Stimulated activated naive CD8-positive, alpha-beta T cell treated with anti-CD3 and anti-CD28 coated beads, Interleukin-15, amount 100 ng/mL, for 72 hours (primary cell): ENCODE measurements around the gene POLD1.

Source experiments
- ATAC-seq: fragments of 150-1000 bp; cut with Tn5 transposase; 2 replicates; pipeline ENCODE4 v1.10.0; 2021; ENCODE audit warnings: mild to moderate bottlenecking, moderate library complexity
- DNase-seq, 2 donors: peaks; one replicate each; pipeline ENCODE4 v3.0.0; 2021 to 2022
- H3K27ac Mint-ChIP-seq, 2 donors: one replicate each; pipeline ENCODE4 v1.8.0; 2022; ENCODE audit warnings: mild to moderate bottlenecking in 2 of 2, mixed read lengths in 2 of 2, moderate library complexity in 2 of 2
- H3K27me3 Mint-ChIP-seq: one replicate; pipeline ENCODE4 v1.8.0; 2022; ENCODE audit warnings: mixed read lengths
- H3K4me1 Mint-ChIP-seq: one replicate; pipeline ENCODE4 v1.8.0; 2022; ENCODE audit warnings: mild to moderate bottlenecking, mixed read lengths
- H3K4me3 Mint-ChIP-seq, 2 donors: one replicate each; pipeline ENCODE4 v1.8.0; 2022; ENCODE audit warnings: mild to moderate bottlenecking in 2 of 2, mixed read lengths in 2 of 2, moderate library complexity in 1 of 2
- H3K9me3 Mint-ChIP-seq, 2 donors: one replicate each; pipeline ENCODE4 v1.8.0; 2022; ENCODE audit warnings: mixed read lengths in 2 of 2

Gene POLD1

DNA sequence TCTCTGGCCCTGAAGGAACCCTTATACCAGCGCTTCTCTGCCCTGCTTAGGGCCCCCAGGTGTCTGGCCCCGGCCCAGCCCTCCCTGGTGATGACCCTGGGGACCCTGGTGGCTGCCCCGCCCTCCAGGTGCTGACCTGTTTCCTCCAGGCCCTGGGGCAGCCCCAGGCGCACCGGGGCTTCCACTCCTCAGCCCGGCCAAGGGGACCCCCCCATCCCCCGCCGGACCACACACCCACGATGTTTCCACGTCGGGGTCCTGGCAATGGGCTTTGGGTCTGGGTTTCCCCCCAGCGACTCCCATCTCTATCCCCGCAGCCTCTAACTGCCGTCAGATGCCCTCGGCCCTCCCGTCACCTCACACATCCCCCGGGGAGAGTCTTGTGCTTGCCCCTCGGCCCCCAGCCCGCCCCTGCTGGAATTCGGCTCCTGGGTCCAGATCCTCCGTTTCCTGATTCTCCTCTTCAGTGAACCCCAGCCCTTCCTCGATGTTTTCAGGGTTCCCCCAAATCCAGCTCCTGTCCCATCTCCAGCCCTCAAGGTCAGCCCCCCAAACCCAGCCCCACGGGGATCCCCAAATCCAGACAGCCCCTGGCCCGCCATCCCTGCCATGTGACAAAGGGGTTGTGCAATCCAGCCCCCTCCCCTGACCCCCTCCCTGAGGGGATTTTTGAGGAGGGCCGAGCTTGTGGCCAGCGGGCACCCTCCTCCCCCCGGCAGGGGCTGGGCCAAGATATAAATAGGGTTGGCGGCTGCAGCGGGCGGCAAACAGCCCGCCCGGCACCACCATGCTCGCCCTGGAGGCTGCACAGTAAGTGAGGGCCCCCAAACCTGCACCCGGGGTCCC, 34.3 kb downstream of the POLD1 start, which contains the start of gene SPIB:
SPIB (plus strand) TSS at position 763 of the 846 bp plus-strand sequence; CDS start at position 788, 25 bp downstream.
- H3K4me3 Mint-ChIP-seq = peak within 1 kb of the TSS; percentile 56 to 62
- H3K27ac Mint-ChIP-seq = peak within 1 kb of the TSS in 1 of 2 donors; percentile 0
- peaks cover 0 to 10% of the 10 kb centered on the region in 2 donors for H3K9me3 Mint-ChIP-seq
- peaks cover 33% of the 10 kb centered on the region for H3K27me3 Mint-ChIP-seq
- H3K4me1 Mint-ChIP-seq = peaks cover 40% of the 10 kb centered on the region
- ATAC-seq = peak; percentile 20
- DNase-seq = no peak

- DNase-seq (no peak), ATAC-seq (no peak)
- Mint-ChIP-seq H3K27ac (peak overlapping the region in 1 of 2 donors; percentile 0), H3K4me1 (peaks cover 40% of the 10 kb centered on the region), H3K9me3 (peaks cover 0 to 10% of the 10 kb centered on the region in 2 donors), H3K4me3 (peak overlapping the region; percentile 31 to 56), H3K27me3 (peaks cover 33% of the 10 kb centered on the region)
These were observed 35.0 kb downstream of the POLD1 start for GRCh38 chr19:50419022-50419579.

DNA sequence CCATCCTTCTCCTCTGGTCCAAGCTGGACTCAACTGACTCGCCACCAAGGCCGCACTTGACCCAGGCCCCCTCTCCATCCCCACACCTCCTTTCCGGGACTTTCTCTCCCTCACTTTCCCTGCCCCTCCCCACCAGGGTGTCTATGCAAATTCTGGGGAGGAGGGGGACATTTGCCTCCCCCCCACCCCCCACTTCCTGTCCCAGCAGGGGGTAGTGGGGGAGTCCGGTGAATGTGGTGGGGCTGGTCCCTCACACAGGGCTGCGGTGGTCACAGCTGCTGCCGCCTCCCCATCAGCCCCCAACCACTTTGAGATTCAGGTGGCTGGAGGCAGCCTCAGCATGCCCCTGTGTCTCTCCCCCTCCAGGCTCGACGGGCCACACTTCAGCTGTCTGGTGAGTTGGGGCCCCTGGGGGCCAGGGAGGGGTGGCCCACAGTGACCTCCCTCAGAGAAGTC, 35.5 kb downstream of the POLD1 start:
- H3K4me1 Mint-ChIP-seq = peaks cover 37% of the 10 kb centered on the region
- ATAC-seq = peak; percentile 13
- peak overlapping the region in 1 of 2 donors; percentile 0 for H3K27ac Mint-ChIP-seq
- DNase-seq = no peak
- peaks cover 0 to 10% of the 10 kb centered on the region in 2 donors for H3K9me3 Mint-ChIP-seq
- H3K27me3 Mint-ChIP-seq = peaks cover 33% of the 10 kb centered on the region
- H3K4me3 Mint-ChIP-seq = peak overlapping the region; percentile 56 to 62

DNA sequence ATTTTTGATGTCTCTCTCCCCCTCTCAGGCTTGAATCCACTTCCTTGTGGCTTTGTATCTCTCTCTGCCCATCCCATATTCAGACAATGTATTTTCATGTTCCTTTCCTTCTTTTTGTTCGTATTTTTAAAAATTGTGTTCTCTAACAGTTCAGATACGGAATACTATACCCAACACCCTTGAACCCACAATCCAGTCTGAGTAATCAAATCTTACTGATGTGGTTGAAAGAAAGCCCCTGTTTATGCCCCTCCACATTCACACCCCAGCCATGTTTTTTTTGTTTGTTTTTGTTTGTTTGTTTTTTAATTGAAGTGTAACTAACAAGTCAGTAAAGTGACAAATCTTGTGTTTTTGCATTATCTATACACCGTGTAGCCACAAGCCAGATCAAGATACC, 36.0 kb downstream of the POLD1 start:
- ATAC-seq (peak; percentile 29), DNase-seq (no peak)
- Mint-ChIP-seq H3K4me1 (peaks cover 31% of the 10 kb centered on the region), H3K9me3 (peaks cover 0 to 10% of the 10 kb centered on the region in 2 donors), H3K4me3 (peak overlapping the region; percentile 39 to 62), H3K27ac (no peak overlapping the region), H3K27me3 (peaks cover 33% of the 10 kb centered on the region)

DNA sequence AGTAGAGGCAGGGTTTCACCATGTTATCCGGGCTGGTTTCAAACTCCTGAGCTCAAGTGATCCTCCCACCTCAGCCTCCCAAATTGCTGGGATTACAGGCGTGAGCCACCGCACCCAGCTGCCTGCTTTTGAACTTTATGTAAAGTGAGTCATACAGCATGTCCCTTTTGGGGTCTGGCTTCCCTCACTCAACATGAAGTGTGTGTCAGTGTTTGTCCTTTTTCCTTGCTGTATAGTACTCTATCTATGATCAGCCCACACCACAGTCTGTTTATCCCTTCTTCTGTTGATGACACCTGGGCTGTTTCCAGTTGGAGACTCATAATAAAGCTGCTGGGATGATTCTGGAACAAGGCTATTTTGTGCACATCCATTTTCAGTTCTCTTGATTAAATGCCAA, 36.7 kb downstream of the POLD1 start:
- peaks cover 0 to 10% of the 10 kb centered on the region in 2 donors for H3K9me3 Mint-ChIP-seq
- no peak for DNase-seq
- no peak overlapping the region for H3K27ac Mint-ChIP-seq
- no peak overlapping the region for H3K4me3 Mint-ChIP-seq
- H3K4me1 Mint-ChIP-seq = peaks cover 30% of the 10 kb centered on the region
- ATAC-seq = no peak
- peaks cover 33% of the 10 kb centered on the region for H3K27me3 Mint-ChIP-seq

- Mint-ChIP-seq H3K9me3 (peaks cover 0 to 10% of the 10 kb centered on the region in 2 donors), H3K27ac (no peak overlapping the region), H3K4me3 (no peak overlapping the region), H3K27me3 (peaks cover 33% of the 10 kb centered on the region), H3K4me1 (peaks cover 28% of the 10 kb centered on the region)
- ATAC-seq (no peak), DNase-seq (no peak)
These were observed 38.5 kb downstream of the POLD1 start for GRCh38 chr19:50422397-50423278.

GRCh38 chr19:50423279-50424113, 39.3 kb downstream of the POLD1 start:
- H3K4me1 Mint-ChIP-seq = peaks cover 30% of the 10 kb centered on the region

DNA sequence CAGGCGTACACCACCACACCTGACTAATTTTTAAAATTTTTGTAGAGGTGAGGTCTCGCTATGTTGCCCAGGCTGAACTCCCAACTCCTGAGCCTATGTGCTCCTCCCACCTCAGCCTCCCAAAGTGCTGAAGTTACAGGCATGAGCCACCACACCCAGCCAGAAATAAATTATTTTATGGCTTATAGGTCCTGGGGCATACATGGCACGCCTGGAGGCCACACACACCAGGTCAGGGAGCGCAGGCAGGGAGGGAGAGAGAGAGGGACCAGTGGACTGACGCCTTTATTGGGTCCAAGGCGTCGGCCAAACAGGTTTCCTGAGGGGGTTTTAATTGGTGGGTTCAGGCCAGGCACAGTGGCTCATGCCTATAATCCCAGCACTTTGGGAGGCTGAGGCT, 41.4 kb downstream of the POLD1 start:
- H3K9me3 Mint-ChIP-seq = peaks cover 0 to 4% of the 10 kb centered on the region in 2 donors
- H3K4me3 Mint-ChIP-seq = no peak overlapping the region
- peaks cover 19% of the 10 kb centered on the region for H3K4me1 Mint-ChIP-seq
- no peak overlapping the region for H3K27ac Mint-ChIP-seq
- DNase-seq (no peak), ATAC-seq (no peak)
- H3K27me3 Mint-ChIP-seq = peaks cover 31% of the 10 kb centered on the region

More at GRCh38 chr19:50423279-50424113, 39.3 kb downstream of the POLD1 start:
- DNase-seq (no peak), ATAC-seq (no peak)
- Mint-ChIP-seq H3K27ac (no peak overlapping the region), H3K27me3 (peaks cover 31% of the 10 kb centered on the region), H3K9me3 (peaks cover 0 to 10% of the 10 kb centered on the region in 2 donors), H3K4me3 (no peak overlapping the region)

GRCh38 chr19:50427318-50427925, 43.3 kb downstream of the POLD1 start:
- H3K4me3 Mint-ChIP-seq = peak overlapping the region in 1 of 2 donors; percentile 59

GRCh38 chr19:50427997-50428425, 43.9 kb downstream of the POLD1 start:
- DNase-seq (no peak), ATAC-seq (no peak)
- Mint-ChIP-seq H3K9me3 (no peaks in the 10 kb centered on the region), H3K27me3 (peaks cover 41% of the 10 kb centered on the region), H3K4me1 (peaks cover 39% of the 10 kb centered on the region), H3K27ac (no peak overlapping the region), H3K4me3 (peak overlapping the region in 1 of 2 donors; percentile 59)

More at GRCh38 chr19:50427318-50427925, 43.3 kb downstream of the POLD1 start:
- ATAC-seq = no peak
- Mint-ChIP-seq H3K27ac (no peak overlapping the region), H3K27me3 (peaks cover 35% of the 10 kb centered on the region), H3K9me3 (no peaks in the 10 kb centered on the region), H3K4me1 (peaks cover 33% of the 10 kb centered on the region)
- no peak for DNase-seq

GRCh38 chr19:50428772-50429463, 44.8 kb downstream of the POLD1 start:
- Mint-ChIP-seq H3K27me3 (peaks cover 50% of the 10 kb centered on the region), H3K4me3 (no peak overlapping the region), H3K27ac (no peak overlapping the region), H3K4me1 (peaks cover 39% of the 10 kb centered on the region), H3K9me3 (no peaks in the 10 kb centered on the region)
- ATAC-seq (no peak), DNase-seq (no peak)

- Mint-ChIP-seq H3K27ac (peak overlapping the region in 1 of 2 donors; percentile 61), H3K9me3 (no peaks in the 10 kb centered on the region), H3K27me3 (peaks cover 56% of the 10 kb centered on the region), H3K4me1 (peaks cover 39% of the 10 kb centered on the region), H3K4me3 (peak overlapping the region; percentile 87 to 98)
- ATAC-seq (no peak), DNase-seq (no peak)
These were observed 46.8 kb downstream of the POLD1 start for GRCh38 chr19:50430888-50431342.

GRCh38 chr19:50431343-50432220, 47.4 kb downstream of the POLD1 start:
- Mint-ChIP-seq H3K27ac (peak overlapping the region; percentile 83 to 91), H3K4me1 (peaks cover 39% of the 10 kb centered on the region), H3K27me3 (peaks cover 56% of the 10 kb centered on the region), H3K4me3 (peak overlapping the region; percentile 87 to 98), H3K9me3 (no peaks in the 10 kb centered on the region)
- ATAC-seq (peak; percentile 93), DNase-seq (peak; percentile 87)
